GM18858 (cell line): ENCODE data around the gene POLDIP3.
"Not testable (repeated sequence)": the region's sequence is repeated elsewhere in the genome, so short reads cannot be mapped to it uniquely, and the experiment has no call there.

Experiments used
- ATAC-seq: cut with Tn5 transposase; IDR thresholded peaks from one replicate; pipeline ENCODE4 v1.9.1; 2021; ENCODE audit not compliant: unreplicated experiment

Gene POLDIP3

GRCh38 chr22:42587588-42588175 is 27.0 kb downstream of the POLDIP3 start:
- no peak for ATAC-seq

DNA sequence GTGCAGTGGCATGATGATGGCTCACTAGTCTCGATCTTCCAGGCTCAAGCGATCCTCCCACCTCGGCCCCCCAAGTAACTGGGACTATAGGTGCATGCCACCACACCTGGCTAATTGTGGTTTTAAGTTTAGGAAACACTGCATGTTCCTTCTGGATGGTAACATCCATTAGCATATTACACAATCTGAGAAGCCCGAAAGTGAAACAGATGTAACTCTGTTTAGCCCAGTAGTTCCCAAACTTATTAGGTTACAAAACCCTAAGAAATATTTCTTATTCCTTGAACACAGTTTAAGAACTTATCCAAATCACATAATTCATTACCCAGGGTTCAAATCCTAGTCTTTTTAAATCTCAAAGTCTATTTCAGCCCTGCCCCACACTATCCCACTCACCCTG is 28.3 kb downstream of the POLDIP3 start:
- ATAC-seq, result no peak

GRCh38 chr22:42585096-42585495 is 29.6 kb downstream of the POLDIP3 start:
- ATAC-seq, result no peak

DNA sequence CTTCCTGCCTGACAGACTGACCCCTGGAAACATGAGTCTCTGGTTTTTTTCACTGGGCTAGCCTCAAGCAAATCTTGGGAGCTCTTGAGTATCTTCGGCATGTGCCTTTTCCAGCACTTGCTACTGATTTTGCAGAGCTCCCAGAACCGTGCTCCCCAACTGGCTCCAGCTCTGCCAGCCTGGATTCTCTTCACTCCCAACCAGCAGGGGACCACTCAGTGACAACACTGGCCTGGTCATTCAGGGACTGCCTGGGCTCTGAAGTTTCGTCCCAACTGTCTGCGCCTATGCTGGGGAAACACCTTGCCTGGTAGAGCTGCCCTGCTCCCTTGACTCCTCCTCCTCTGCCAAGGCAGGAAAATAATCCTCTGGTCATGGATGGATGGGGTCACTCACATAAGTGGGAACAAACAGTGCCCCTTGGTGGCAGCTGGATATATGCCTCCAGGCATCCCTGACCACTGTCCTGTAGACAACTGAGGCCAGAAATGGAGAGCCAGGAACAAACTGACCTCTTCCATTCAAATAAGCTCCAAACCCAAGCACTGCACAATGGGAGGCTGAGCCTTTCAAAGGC is 30.2 kb downstream of the POLDIP3 start:
- ATAC-seq, result no peak

GRCh38 chr22:42582987-42583386 is 31.7 kb downstream of the POLDIP3 start:
- no peak for ATAC-seq

DNA sequence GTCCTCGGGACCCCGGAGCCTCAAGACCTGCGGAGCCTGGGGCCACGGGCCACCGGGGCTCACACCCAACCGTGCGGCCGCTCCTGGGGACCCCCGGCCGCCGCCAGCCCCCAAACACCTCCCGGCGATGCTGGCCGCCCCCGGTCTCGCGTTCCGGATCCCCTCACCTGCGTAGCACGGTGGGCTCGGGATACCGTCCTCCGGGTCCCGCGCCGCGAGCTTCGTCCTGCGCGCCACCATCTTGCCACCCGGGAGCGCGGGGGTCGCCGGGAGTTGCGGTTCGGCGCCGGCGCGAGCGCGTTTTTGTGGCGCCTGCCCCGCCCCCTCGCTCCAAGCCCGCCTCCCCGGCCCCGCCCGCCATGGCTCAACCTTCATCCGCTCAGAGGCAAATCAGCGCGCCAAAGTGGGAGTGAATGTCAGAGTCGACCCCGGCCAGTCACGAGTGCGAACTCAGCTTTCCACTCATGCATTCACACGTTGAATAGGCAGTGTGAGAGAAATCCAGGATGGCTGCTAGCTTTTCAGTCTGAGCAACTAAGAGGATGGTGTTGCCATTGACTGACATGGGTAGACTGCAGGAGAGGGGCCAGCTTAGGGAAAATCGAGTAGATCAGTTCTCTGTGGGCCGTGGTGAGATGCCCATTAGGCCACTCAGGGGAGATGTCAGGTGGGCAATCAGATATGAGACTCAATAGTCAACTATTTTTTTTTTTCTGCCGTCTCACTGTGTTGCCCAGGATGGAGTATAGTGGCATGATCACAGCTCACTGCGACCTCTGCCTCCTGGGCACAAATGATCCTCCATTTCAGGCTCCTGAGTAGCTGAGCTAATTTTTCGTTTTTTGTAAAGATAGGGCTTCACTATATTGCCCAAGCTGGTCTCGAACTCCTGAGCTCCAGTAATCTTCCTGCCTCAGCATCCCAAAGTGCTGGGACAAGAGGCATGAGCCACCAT is 32.6 kb downstream of the POLDIP3 start:
- ATAC-seq, result no peak

- ATAC-seq, result not testable (repeated sequence)
These were observed 33.4 kb downstream of the POLDIP3 start for GRCh38 chr22:42581194-42581761.

GRCh38 chr22:42580040-42580439 is 34.6 kb downstream of the POLDIP3 start:
- not testable (repeated sequence) for ATAC-seq

- no peak for ATAC-seq
These were observed 37.0 kb downstream of the POLDIP3 start for GRCh38 chr22:42577623-42578240.

- ATAC-seq, result not testable (repeated sequence)
These were observed 37.5 kb downstream of the POLDIP3 start for GRCh38 chr22:42577141-42577540.

DNA sequence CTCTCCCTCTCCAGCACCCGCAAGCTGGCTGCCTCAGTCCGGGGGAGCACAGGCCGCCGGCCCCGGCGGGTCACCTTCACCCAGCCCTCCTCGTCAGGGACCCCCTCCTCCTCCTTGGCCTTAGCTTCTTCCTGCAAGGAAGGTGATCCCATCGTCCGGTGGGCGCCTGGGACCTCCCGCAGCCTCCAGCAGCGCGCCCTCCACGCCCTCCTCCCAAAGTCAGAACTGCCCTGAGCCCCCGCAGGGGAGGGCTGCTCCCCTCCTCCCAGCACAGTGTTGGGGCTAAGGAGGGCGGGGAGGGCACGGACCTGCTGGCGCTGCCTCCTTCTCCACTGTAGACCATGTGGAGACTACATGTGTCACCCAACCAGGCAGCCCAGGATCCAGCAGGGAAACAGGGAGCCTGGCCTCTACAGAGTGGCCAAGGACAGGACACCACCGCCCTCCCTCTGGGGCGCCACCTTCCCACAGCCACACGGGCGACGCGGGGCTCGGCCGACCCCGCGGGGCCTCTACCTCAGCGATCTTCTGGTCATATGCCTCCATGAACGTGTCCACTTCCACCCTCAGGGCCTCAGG is 38.6 kb downstream of the POLDIP3 start:
- ATAC-seq, result not testable (repeated sequence)

GRCh38 chr22:42574468-42574867 is 40.2 kb downstream of the POLDIP3 start:
- ATAC-seq, result not testable (repeated sequence)

DNA sequence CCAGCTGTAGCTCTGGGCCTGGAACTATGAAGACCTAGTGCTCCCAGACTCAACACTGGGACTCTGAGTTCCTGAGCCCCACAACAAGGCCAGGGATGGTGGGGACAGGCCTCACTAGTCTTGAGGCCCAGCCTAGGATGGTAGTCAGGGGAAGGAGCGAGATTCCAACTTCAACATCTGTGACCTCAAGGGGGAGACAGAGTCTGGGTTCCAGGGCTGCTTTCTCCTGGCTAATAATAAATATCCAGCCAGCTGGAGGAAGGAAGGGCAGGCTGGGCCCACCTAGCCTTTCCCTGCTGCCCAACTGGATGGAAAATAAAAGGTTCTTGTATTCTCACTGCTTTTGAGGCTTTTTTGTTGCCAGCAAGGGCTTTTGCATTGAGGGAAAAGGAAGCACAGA is 40.6 kb downstream of the POLDIP3 start:
- not testable (repeated sequence) for ATAC-seq

- ATAC-seq, result not testable (repeated sequence)
These were observed 43.6 kb downstream of the POLDIP3 start for GRCh38 chr22:42571068-42571467.

DNA sequence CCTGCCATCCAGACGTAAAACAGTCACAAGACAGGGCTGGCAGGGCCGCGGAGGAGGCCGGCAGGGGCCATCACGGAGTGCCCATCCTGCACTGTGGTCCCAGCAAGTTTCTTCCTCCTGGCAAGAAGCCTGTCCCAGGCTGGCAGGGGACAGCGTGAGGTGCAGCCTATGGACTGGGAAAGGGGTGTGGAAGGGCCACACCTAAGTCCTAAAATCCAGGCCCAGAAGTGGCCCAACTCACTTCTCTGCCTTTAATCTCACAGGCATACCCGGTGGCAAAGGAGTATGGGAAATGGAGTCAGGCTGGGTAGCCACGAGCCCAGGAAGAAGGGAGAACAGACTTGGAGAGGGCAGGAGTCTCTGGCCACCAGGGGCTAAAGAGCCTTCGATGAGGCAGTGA is 44.1 kb downstream of the POLDIP3 start:
- not testable (repeated sequence) for ATAC-seq

- not testable (repeated sequence) for ATAC-seq
These were observed 46.7 kb downstream of the POLDIP3 start for GRCh38 chr22:42567950-42568349.

- ATAC-seq, result no peak
These were observed 48.7 kb downstream of the POLDIP3 start for GRCh38 chr22:42565956-42566355.

DNA sequence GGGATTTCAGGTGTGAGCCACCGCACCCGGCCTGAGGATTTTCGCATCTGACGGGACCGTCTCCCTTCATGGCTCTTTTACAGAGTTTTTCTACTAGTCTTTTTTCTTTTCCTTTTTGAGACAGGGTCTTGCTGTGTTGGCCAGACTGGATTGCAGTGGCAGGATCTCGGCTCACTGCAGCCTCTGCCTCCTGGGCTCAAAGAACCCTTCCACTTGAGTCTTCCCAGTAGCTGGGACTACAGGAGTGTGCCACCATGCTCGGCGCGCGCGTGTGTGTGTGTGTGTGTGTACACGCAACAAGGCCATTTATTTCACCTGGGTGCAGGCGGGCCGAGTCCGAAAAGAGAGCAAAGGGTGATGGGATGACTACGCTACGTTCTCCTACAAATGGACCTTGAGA is 50.0 kb downstream of the POLDIP3 start:
- no peak for ATAC-seq

- ATAC-seq, result not testable (repeated sequence)
These were observed 50.7 kb downstream of the POLDIP3 start for GRCh38 chr22:42563943-42564342.

DNA sequence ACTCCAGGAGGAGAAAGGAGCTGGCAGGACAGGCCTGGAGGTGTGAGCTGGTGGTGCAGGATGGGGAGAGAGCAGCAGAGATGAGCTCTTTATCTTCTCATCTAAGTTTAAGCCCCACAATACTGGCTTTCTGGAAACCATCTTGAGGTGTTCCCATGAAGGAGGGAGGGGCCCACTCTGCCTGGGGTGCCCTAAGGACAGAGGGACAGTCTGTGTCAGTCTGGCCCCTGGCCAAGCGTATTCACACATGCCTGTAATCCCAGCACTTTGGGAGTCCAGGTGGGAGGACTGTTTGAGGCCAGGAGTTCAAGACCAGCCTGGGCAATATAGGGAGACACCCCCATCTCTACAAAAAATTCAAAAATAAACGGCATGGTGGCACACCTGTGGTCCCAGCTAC is 52.0 kb downstream of the POLDIP3 start:
- ATAC-seq, result no peak

DNA sequence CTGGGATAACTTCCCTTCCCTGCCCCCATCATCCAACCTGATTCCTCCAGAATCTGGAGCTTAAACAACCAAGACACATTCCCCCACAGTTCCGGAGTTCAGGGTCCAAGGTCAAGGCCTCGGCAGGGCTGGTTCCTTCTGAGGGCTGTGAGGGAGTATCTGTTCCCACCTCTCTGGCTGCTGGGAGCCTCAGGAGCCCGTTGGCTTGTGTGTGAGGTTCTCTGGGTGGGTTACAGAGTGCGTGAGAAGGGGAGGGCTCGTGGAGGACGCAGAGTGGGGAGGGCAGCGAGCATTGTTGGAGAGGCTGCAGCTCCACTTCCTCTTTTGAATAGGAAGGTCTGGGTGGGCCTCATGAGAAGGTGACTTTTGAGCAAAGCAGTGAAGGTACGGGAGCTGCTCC is 52.4 kb downstream of the POLDIP3 start:
- ATAC-seq, result no peak
